SK-N-SH treated with all-trans-retinoic acid at 6 μM for 48 hours (cell line): ENCODE results near the gene DNAJC3.

Source experiments
- ATAC-seq: fragments of 200-7000 bp; cut with Tn5 transposase; 3 replicates; pipeline ENCODE4 v1.9.1; 2020; ENCODE audit warnings: mild to moderate bottlenecking, moderate library complexity
- ARNTL ChIP-seq: fragments of 450-650 bp; formaldehyde crosslinking; IDR thresholded peaks from 2 replicates; pipeline ENCODE4 v1.5.0; 2020; ENCODE audit warnings: low read depth, mild to moderate bottlenecking, moderate library complexity, borderline replicate concordance
- BACH2 ChIP-seq: fragments of 250-450 bp; sonication (Bioruptor Pico); IDR thresholded peaks from 2 replicates; pipeline ENCODE4 v1.9.0; 2021; ENCODE audit warnings: mild to moderate bottlenecking, borderline replicate concordance
- CSDC2 ChIP-seq: fragments of 250-450 bp; sonication (Bioruptor Pico); IDR thresholded peaks from 2 replicates; pipeline ENCODE4 v1.5.0; 2020; ENCODE audit warnings: mild to moderate bottlenecking, moderate library complexity
- ESRRG ChIP-seq: fragments of 250-450 bp; sonication (Bioruptor Pico); IDR thresholded peaks from 2 replicates; pipeline ENCODE4 v1.6.1; 2021; ENCODE audit warnings: mild to moderate bottlenecking
- GLIS3 ChIP-seq: fragments of 250-450 bp; sonication (Bioruptor Pico); IDR thresholded peaks from 2 replicates; pipeline ENCODE4 v1.5.0; 2020; ENCODE audit warnings: mild to moderate bottlenecking, moderate library complexity
- ISL1 ChIP-seq: fragments of 250-450 bp; sonication (Bioruptor Pico); IDR thresholded peaks from 2 replicates; pipeline ENCODE4 v2.1.2; 2022; ENCODE audit warnings: mild to moderate bottlenecking, moderate library complexity
- OSR1 ChIP-seq: fragments of 250-450 bp; sonication (Bioruptor Pico); IDR thresholded peaks from 2 replicates; pipeline ENCODE4 v1.8.0; 2022; ENCODE audit warnings: moderate library complexity, mild to moderate bottlenecking, inconsistent platforms
- PPARA ChIP-seq: fragments of 250-450 bp; sonication (Bioruptor Pico); IDR thresholded peaks from 2 replicates; pipeline ENCODE4 v1.5.0; 2020; ENCODE audit warnings: mild to moderate bottlenecking, borderline replicate concordance
- RARB ChIP-seq: fragments of 250-450 bp; sonication (Bioruptor Pico); IDR thresholded peaks from 2 replicates; pipeline ENCODE4 v1.8.0; 2021; ENCODE audit warnings: mild to moderate bottlenecking, moderate library complexity
- SNAI2 ChIP-seq: fragments of 250-450 bp; sonication (Bioruptor Pico); IDR thresholded peaks from 2 replicates; pipeline ENCODE4 v1.5.0; 2020; ENCODE audit warnings: mild to moderate bottlenecking, moderate library complexity
- TCF4 ChIP-seq: fragments of 250-450 bp; sonication (Bioruptor Pico); IDR thresholded peaks from 2 replicates; pipeline ENCODE4 v1.8.0; 2021; ENCODE audit warnings: mild to moderate bottlenecking, moderate library complexity, borderline replicate concordance
- TOX ChIP-seq: fragments of 250-450 bp; sonication (Bioruptor Pico); IDR thresholded peaks from 2 replicates; pipeline ENCODE4 v1.8.0; 2021; ENCODE audit warnings: mild to moderate bottlenecking, moderate library complexity, borderline replicate concordance
- ZC3H10 ChIP-seq: fragments of 250-450 bp; sonication (Bioruptor Pico); IDR thresholded peaks from 2 replicates; pipeline ENCODE4 v1.5.1; 2021; ENCODE audit warnings: mild to moderate bottlenecking, moderate library complexity
- ZFP3 ChIP-seq: fragments of 250-450 bp; sonication (Bioruptor Pico); IDR thresholded peaks from 2 replicates; pipeline ENCODE4 v1.5.0; 2020; ENCODE audit warnings: mild to moderate bottlenecking, moderate library complexity
- ZFP30 ChIP-seq: fragments of 450-650 bp; formaldehyde crosslinking; IDR thresholded peaks from 2 replicates; pipeline ENCODE4 v1.5.0; 2022; ENCODE audit warnings: mild to moderate bottlenecking, moderate library complexity
- ZNF565 ChIP-seq: fragments of 450-650 bp; formaldehyde crosslinking; conservative IDR thresholded peaks from 2 replicates; pipeline ENCODE4 v1.5.0; 2020; ENCODE audit warnings: low read depth, mild to moderate bottlenecking, moderate library complexity
- ZNF70 ChIP-seq: fragments of 450-650 bp; formaldehyde crosslinking; IDR thresholded peaks from 2 replicates; pipeline ENCODE4 v1.5.0; 2020; ENCODE audit warnings: mild to moderate bottlenecking, moderate library complexity
- ZNF8 ChIP-seq: fragments of 450-650 bp; formaldehyde crosslinking; IDR thresholded peaks from 2 replicates; pipeline ENCODE4 v1.5.0; 2020; ENCODE audit warnings: mild to moderate bottlenecking, moderate library complexity
- TF ChIP-seq, protein P1 (sequence below): fragments of 250-450 bp; sonication (Bioruptor Pico); IDR thresholded peaks from 2 replicates; pipeline ENCODE4 v1.5.0; 2020; ENCODE audit warnings: mild to moderate bottlenecking, moderate library complexity
- TF ChIP-seq, protein P2 (sequence below): fragments of 250-450 bp; sonication (Bioruptor Pico); IDR thresholded peaks from 2 replicates; pipeline ENCODE4 v1.5.1; 2020; ENCODE audit warnings: low read depth, mild to moderate bottlenecking, moderate library complexity
- TF ChIP-seq, protein P3 (sequence below): fragments of 250-450 bp; sonication (Bioruptor Pico); IDR thresholded peaks from 2 replicates; pipeline ENCODE4 v1.8.0; 2021; ENCODE audit warnings: low read depth, mild to moderate bottlenecking, moderate library complexity, borderline replicate concordance
- TF ChIP-seq, protein P4 (sequence below): fragments of 250-450 bp; sonication (Bioruptor Pico); IDR thresholded peaks from 2 replicates; pipeline ENCODE4 v1.5.1; 2021; ENCODE audit warnings: mild to moderate bottlenecking, moderate library complexity

The DNAJC3 gene, protein sequence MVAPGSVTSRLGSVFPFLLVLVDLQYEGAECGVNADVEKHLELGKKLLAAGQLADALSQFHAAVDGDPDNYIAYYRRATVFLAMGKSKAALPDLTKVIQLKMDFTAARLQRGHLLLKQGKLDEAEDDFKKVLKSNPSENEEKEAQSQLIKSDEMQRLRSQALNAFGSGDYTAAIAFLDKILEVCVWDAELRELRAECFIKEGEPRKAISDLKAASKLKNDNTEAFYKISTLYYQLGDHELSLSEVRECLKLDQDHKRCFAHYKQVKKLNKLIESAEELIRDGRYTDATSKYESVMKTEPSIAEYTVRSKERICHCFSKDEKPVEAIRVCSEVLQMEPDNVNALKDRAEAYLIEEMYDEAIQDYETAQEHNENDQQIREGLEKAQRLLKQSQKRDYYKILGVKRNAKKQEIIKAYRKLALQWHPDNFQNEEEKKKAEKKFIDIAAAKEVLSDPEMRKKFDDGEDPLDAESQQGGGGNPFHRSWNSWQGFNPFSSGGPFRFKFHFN

DNA sequence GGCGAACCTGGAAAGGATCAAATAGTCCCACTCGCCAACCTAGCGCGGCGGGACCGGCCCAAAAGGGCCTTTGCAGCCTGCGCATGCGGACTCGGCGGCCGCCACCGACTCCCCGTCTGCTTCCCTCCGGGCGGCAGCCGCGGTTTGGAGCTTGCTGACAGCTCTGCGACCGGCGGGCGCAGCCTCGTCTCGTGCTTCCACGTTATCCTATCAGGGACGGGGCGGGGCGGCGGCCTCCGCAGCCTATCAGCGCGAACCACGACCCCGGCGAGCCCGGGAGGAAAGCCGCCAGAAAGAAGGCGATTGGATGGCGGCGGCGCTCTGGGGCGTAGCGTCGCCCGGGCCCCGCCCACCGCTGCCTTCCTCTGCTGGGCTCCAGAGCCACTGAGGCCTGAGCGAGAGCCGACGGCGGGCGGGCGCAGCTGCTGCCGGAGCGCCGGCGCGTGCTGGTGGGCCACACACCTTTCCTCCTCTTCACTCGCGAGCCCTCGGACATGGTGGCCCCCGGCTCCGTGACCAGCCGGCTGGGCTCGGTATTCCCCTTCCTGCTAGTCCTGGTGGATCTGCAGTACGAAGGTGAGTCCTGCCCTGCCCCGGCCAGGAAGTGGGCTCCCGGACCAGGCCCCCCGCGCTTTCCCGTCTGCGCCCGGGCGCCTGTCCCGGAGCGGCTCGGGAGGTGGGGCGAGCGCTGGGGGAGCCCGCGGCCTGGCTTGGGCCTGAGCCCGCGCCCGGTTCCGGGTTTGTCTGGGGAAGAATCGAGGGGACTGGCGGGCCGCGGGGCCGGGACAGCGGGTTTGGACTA lies at the start of gene DNAJC3:
Gene DNAJC3 (plus strand): TSS at position 378 of the 802 bp plus-strand sequence. CDS start 117 bp downstream, at position 495.
- no peak for TF ChIP-seq RARB (CRISPR knock-in tag)
- TF ChIP-seq CSDC2 (CRISPR knock-in tag) = no peak
- TF ChIP-seq OSR1 (CRISPR knock-in tag) = no peak
- TF ChIP-seq ISL1 (CRISPR knock-in tag) = no peak
- no peak for TF ChIP-seq ARNTL
- no peak for TF ChIP-seq SNAI2 (CRISPR knock-in tag)
- no peak for TF ChIP-seq ZNF565 (CRISPR knock-in tag)
- TF ChIP-seq, protein P1, sequence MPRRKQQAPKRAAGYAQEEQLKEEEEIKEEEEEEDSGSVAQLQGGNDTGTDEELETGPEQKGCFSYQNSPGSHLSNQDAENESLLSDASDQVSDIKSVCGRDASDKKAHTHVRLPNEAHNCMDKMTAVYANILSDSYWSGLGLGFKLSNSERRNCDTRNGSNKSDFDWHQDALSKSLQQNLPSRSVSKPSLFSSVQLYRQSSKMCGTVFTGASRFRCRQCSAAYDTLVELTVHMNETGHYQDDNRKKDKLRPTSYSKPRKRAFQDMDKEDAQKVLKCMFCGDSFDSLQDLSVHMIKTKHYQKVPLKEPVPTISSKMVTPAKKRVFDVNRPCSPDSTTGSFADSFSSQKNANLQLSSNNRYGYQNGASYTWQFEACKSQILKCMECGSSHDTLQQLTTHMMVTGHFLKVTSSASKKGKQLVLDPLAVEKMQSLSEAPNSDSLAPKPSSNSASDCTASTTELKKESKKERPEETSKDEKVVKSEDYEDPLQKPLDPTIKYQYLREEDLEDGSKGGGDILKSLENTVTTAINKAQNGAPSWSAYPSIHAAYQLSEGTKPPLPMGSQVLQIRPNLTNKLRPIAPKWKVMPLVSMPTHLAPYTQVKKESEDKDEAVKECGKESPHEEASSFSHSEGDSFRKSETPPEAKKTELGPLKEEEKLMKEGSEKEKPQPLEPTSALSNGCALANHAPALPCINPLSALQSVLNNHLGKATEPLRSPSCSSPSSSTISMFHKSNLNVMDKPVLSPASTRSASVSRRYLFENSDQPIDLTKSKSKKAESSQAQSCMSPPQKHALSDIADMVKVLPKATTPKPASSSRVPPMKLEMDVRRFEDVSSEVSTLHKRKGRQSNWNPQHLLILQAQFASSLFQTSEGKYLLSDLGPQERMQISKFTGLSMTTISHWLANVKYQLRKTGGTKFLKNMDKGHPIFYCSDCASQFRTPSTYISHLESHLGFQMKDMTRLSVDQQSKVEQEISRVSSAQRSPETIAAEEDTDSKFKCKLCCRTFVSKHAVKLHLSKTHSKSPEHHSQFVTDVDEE = no peak
- TF ChIP-seq ZNF8 (CRISPR knock-in tag) = no peak
- TF ChIP-seq TCF4 (CRISPR knock-in tag) = no peak
- TF ChIP-seq, protein P2, sequence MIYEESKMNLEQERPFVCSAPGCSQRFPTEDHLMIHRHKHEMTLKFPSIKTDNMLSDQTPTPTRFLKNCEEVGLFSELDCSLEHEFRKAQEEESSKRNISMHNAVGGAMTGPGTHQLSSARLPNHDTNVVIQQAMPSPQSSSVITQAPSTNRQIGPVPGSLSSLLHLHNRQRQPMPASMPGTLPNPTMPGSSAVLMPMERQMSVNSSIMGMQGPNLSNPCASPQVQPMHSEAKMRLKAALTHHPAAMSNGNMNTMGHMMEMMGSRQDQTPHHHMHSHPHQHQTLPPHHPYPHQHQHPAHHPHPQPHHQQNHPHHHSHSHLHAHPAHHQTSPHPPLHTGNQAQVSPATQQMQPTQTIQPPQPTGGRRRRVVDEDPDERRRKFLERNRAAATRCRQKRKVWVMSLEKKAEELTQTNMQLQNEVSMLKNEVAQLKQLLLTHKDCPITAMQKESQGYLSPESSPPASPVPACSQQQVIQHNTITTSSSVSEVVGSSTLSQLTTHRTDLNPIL = no peak
- TF ChIP-seq ZC3H10 (CRISPR knock-in tag) = no peak
- TF ChIP-seq ZFP30 (CRISPR knock-in tag) = no peak
- no peak for TF ChIP-seq ZNF70 (CRISPR knock-in tag)
- no peak for TF ChIP-seq PPARA (CRISPR knock-in tag)
- no peak for TF ChIP-seq ZFP3 (CRISPR knock-in tag)
- TF ChIP-seq, protein P3, sequence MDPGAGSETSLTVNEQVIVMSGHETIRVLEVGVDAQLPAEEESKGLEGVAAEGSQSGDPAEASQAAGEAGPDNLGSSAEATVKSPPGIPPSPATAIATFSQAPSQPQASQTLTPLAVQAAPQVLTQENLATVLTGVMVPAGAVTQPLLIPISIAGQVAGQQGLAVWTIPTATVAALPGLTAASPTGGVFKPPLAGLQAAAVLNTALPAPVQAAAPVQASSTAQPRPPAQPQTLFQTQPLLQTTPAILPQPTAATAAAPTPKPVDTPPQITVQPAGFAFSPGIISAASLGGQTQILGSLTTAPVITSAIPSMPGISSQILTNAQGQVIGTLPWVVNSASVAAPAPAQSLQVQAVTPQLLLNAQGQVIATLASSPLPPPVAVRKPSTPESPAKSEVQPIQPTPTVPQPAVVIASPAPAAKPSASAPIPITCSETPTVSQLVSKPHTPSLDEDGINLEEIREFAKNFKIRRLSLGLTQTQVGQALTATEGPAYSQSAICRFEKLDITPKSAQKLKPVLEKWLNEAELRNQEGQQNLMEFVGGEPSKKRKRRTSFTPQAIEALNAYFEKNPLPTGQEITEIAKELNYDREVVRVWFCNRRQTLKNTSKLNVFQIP (CRISPR knock-in tag) = no peak
- TF ChIP-seq, all 23 proteins: peak for 0
- peak; percentile 97 for ATAC-seq

DNA sequence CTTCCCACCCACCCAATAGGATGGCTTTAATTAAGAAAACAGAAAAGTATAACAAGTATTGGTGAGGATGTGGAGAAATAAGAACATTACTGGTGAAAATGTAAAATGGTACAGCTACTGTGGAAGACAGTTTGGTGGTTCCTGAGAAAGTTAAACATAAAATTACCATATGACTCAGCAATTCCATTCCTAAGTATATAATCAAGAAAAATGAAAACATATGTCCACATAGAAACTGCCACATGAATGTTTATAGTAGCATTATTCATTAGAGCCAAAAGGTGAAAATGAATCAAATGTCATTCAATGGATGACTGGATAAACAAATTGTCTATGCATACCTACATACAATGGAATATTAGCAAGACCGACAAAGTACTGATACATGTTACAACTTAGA lies 49.3 kb upstream of the DNAJC3 start:
- ATAC-seq = peak; percentile 56; the same call in 1 of the 3 replicates
- TF ChIP-seq, protein P2 = no peak
- TF ChIP-seq SNAI2 (CRISPR knock-in tag) = no peak
- no peak for TF ChIP-seq ZNF565 (CRISPR knock-in tag)
- no peak for TF ChIP-seq GLIS3 (CRISPR knock-in tag)
- TF ChIP-seq ZNF70 (CRISPR knock-in tag) = no peak
- TF ChIP-seq TOX = no peak
- TF ChIP-seq CSDC2 (CRISPR knock-in tag) = no peak
- TF ChIP-seq ESRRG (CRISPR knock-in tag) = no peak
- TF ChIP-seq, protein P4, sequence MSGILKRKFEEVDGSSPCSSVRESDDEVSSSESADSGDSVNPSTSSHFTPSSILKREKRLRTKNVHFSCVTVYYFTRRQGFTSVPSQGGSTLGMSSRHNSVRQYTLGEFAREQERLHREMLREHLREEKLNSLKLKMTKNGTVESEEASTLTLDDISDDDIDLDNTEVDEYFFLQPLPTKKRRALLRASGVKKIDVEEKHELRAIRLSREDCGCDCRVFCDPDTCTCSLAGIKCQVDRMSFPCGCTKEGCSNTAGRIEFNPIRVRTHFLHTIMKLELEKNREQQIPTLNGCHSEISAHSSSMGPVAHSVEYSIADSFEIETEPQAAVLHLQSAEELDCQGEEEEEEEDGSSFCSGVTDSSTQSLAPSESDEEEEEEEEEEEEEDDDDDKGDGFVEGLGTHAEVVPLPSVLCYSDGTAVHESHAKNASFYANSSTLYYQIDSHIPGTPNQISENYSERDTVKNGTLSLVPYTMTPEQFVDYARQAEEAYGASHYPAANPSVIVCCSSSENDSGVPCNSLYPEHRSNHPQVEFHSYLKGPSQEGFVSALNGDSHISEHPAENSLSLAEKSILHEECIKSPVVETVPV (CRISPR knock-in tag) = no peak
- TF ChIP-seq PPARA (CRISPR knock-in tag) = no peak
- TF ChIP-seq BACH2 (CRISPR knock-in tag) = no peak
- no peak for TF ChIP-seq ISL1 (CRISPR knock-in tag)
- TF ChIP-seq, protein P3 (CRISPR knock-in tag) = no peak
- TF ChIP-seq ARNTL = no peak
